NCI-H2227 (cell line): Measurements from ENCODE around the gene KLHL7.
"Not testable (repeated sequence)": the region's sequence is repeated elsewhere in the genome, so short reads cannot be mapped to it uniquely, and the experiment has no call there.

ENCODE experiments used
- DNase-seq: peaks from one replicate; lab custom pipeline; 2025; ENCODE audit not compliant: unreplicated experiment; lab: John Stamatoyannopoulos, UW

KLHL7 gene

GRCh38 chr7:23107781-23108180 lies 2.2 kb downstream of the KLHL7 start:
- no peak for DNase-seq

DNA sequence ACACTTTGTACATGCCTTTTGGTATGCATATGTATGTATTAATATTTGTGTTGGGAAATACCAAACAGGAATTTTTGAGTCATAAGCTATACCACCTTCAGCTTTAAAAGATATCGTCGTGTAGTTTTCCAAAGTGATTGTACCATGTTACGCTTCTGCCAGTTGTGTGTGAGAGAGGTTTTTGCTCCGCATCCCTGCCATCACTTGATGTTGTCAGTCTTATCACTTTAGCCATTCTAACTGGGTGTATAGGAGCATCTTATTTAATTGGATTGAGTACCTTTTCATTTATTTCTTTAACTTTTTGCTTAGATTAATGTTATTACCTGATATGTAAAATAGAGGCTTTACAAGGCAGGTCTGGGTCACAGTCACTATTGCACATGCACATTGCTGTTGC lies 3.4 kb downstream of the KLHL7 start:
- DNase-seq: no peak

DNA sequence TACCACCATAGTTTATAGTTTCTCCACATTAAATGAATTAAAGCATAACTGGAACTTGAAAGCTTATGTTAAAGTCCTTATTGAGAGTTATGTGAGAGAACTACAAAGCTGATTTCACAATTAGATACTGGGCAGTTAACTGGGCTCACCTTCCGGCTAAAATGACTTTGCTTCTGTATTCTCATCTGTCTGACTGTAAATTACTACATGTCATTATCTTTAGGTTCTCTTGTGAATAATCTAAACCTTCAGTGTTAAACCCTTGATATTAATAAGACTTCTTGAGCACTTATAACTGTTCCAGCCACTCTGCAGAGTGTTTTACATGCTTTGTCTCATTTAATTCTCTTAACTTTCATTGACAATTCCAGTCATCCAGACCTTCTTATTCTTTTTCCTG lies 3.9 kb downstream of the KLHL7 start:
- no peak for DNase-seq

- DNase-seq: no peak
Observed at GRCh38 chr7:23114896-23115295, 9.3 kb downstream of the KLHL7 start.

DNA sequence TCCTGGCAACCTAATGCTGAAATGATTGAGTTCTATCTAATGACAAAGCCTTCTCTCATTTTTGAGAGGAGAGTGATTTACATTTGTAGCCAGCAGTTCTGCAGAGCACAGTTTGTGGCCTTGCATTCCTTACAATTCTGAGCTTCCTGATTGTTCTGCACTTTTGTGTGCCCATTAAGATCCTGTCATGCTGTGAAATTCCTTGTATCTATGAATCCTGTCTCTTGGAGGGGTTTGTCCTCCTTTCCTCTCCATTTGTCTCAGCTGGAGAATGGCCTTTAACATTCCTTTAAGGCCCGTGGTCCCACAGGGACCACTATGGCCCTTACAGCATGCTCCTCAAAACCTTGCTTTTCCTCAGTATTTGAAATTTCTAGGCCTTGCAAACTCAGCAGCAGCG lies 10.4 kb downstream of the KLHL7 start:
- no peak for DNase-seq

DNA sequence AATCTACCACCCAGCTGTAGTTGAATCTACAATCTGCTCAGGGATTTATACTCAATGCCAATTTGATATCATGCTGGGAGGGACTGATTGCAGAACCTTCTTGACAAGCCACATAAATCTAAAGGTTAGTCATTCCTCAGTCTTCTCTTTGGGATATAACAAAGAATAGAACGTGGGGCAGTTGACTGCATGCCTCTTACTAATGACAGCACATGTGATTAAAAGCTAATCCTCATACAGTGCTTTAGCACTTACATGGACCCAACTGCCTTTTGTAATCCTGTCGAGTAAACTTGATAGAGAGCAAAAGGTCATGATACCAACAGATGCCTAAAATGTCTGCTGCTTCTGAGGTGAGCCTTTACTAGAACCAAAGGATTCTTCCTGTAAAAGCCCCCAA lies 12.3 kb downstream of the KLHL7 start:
- peak; percentile 17 for DNase-seq

DNA sequence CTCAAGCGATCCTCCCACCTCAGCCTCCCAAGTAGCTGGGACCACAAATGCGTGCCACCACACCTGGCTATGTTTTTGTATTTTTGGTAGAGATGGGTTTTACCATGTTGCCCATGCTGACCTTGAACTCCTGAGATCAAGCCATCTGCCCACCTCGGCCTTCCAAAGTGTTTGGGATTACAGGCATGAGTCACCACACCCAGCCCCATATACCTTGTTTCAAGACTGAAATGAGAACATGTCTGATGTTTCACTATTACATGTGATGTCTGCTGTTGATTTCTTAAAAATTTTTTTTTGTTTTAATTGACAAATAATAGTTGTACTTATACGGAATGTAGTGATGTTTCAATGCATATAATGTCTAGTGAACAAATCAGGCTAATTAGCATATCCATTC lies 14.5 kb downstream of the KLHL7 start:
- DNase-seq: no peak

- no peak for DNase-seq
Observed at GRCh38 chr7:23121165-23121564, 15.6 kb downstream of the KLHL7 start.

DNA sequence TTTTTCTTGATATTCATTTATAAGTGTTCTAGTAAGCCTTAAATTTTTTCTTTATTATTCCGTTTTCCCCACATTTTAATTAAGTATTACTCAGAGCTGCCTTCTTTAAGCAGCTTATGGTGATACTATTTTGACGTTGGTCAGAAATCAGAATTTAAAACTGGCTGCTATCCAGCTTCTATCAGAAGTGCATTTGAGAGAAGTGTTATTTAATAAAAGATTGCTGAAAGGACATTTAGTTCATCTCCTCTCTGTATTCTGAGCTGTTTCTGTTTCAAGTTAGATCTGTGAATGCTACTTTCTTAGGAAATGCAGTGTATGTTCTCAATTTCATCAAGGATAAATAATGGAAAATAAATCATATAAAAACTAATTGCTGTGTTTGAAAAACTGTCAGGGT lies 17.4 kb downstream of the KLHL7 start:
- DNase-seq: no peak

- no peak for DNase-seq
Observed at GRCh38 chr7:23123465-23123864, 17.9 kb downstream of the KLHL7 start.

DNA sequence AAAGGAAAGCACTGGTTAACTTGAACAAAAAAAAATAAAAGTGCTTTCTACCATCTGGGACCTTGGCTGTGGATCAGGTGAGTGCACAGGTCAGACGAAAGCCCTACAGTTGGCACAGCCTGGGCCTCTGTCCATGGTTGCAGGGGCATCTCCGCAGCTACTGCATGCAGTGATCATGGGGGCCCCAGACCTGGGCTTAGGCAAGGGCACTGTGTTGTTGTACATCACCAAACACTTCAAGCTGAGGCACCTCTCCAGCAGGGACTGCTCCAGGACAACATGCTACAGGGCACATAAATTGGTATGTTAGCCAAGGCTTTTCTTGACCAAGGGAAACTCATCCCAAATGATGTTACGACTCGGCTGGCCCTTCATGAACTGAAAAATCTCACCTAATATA lies 23.5 kb downstream of the KLHL7 start:
- no peak for DNase-seq

- not testable (repeated sequence) for DNase-seq
Observed at GRCh38 chr7:23131799-23132198, 26.2 kb downstream of the KLHL7 start.

DNA sequence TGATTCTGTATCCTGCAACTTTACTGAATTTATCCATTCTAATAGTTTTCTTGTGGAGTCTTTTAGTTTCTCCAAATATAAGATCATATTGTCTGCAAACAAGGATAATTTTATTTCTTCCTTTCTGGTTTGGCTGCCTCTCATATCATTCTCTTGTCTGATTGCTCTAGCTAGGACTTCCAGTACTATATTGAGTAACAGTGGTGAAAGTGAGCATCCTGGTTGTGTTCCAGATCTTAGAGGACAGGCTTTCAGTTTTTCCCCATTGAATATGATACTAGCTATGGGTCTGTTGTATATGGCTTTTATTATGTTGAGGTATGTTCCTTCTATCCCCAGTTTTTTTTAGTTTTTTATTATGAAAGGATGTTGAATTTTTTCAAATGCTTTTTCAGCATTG lies 28.2 kb downstream of the KLHL7 start:
- DNase-seq: no peak

DNA sequence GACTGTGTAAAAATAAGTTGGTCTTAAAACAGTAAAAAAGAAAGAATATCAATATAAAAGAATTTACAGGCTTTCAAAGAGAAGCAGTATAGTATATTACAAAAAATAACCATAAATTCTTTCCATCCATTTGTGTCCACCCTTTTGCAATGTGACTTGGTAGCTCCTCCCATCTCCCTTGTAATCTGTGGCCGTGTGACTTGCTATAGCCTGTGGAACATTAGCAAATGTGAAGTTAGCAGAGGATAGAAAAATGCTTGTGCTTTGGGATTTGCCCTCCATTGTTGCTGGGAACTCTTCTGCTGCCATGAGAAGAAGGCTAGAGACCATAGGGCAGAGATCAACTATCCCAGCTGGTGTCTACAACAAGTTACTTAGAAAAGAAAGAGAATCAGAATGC lies 30.2 kb downstream of the KLHL7 start:
- DNase-seq: no peak

GRCh38 chr7:23136216-23136615 lies 30.6 kb downstream of the KLHL7 start:
- no peak for DNase-seq

GRCh38 chr7:23157679-23158078 lies 52.1 kb downstream of the KLHL7 start:
- no peak for DNase-seq

GRCh38 chr7:23158546-23158945 lies 53.0 kb downstream of the KLHL7 start:
- DNase-seq: no peak

GRCh38 chr7:23161482-23161881 lies 55.9 kb downstream of the KLHL7 start:
- no peak for DNase-seq

GRCh38 chr7:23164846-23165245 lies 59.3 kb downstream of the KLHL7 start:
- no peak for DNase-seq

DNA sequence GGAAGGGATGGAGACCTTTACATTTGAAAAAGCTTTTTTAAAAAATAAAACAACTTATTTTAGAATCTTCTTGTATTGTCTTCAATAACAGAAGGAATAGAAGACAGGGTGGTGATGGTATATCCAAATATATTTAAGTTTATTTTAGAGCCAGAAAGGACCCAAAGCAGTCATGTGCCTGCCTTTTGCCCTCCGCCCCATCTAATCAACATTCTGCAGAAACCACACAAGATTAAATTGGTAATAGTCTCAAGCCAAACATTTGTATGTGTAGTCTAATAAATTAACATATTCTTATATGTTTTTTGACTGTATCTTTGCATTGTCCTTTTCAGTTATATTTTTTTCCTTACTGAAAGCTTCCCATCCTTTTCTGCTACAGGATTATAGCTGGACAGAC lies 59.7 kb downstream of the KLHL7 start:
- DNase-seq: no peak

DNA sequence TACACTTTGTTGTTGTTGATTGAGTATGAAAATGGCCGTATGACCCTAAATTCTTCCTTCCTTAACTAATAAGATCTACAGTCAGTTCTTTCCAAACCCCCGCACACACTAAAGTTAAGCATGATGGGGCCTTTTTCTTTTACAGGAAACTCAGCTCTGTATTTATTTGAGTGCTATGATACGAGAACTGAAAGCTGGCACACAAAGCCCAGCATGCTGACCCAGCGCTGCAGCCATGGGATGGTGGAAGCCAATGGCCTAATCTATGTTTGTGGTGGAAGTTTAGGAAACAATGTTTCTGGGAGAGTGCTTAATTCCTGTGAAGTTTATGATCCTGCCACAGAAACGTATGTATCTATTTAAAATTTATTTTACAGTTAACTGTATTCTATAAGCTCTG lies 62.1 kb downstream of the KLHL7 start:
- DNase-seq: no peak

DNA sequence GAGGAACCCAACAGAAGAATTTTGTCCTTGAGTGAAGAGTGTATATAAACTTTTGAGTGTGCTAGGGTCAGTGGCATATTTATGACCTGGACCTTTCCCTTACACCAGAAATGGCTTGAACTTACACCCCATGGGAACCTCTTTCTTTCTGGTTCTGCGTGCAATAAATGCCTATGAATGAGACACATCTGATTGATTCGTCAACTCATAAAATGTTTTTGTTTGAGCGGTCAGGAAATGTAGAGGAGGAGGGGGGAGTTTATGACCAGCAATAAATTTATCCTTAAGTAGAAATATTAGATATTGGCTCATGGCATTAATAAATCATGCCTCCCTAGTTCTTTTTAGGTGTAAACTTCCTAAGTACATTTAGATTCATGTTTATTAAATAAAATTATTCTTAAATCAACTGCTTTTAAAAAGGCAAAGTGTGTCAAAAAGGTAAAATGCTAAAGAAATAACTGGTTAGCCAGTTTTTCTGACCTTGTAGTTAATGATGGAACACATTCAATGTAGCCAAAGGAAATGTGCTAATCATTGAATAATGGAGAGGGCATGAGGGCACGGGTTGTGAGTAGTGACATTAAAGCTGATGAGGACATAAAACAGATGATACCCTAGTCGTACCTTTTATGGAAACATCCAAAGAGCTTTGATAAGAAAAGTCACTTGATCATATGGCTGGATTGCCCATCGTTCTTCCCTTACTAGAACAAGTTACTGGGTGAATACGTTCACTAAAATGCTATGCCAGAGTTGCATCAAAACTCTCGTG lies 62.7 kb downstream of the KLHL7 start:
- DNase-seq: no peak

DNA sequence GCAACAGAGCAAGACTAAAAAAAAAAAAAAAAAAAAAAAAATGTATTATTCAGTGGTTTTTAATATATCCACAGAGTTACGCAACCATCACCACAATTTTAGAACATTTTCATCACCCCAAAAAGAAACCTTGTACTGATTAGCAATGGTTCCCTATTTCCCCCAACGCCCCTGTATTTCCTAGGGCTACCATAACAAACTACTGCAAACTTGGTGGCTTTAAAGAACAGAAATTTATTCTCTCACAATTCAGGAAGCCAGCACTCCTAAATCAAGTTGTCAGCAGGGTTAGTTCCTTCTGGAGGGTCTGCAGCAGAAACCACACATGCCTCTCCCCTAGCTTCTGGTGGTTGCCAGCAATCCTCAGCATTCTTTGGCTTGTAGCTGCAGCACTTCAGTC lies 70.4 kb downstream of the KLHL7 start:
- no peak for DNase-seq
